NCI-H526 treated with DMSO at 0.1 percent for 48 hours (cell line): ENCODE measurements around the gene TMEM42.

Experiments used
- DNase-seq: peaks from one replicate; lab custom pipeline; 2025; lab: John Stamatoyannopoulos, UW

TMEM42 gene

DNA sequence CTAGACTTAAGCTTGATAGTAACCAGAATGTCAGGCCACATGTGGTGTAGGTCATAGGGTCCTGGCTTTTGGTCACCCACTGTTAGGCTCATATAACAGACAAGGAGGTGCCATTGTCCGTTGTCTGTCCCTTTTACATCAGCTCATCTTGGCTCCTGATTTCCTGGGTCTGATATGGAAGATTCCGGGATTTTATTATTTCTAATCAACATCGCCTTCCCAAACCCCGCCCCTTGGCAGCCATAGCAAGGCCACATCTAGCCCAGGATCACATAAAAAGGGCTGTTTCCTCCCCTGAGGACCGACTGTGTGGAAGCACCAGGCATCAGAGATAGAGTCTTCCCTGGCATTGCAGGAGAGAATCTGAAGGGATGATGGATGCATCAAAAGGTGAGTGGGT is 12.6 kb downstream of the TMEM42 start, which contains the start of gene TGM4:
Gene TGM4 (plus strand): TSS at position 301 of the 400 bp plus-strand sequence. CDS start 71 bp downstream, at position 372.
- DNase-seq, result no peak

DNA sequence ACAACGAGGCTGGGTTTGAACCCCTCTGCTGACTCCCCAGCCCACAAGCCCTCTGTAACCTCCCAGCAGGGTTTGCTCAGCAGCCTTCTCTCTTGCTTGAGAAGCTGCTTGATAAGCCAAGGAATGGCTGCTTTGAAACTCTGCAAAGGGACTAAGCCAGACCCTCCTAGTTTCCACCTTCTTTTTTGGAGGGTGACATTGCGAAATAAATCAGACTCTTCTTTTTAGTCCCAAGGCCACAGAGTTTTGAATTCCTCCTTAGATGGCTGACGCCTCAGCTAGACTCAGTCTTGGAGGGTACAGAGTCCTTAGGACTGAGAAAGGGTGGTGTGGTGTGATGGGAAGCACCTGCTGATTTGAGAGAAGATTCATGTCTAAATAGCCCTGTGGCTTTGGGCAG is 13.9 kb downstream of the TMEM42 start:
- no peak for DNase-seq

DNA sequence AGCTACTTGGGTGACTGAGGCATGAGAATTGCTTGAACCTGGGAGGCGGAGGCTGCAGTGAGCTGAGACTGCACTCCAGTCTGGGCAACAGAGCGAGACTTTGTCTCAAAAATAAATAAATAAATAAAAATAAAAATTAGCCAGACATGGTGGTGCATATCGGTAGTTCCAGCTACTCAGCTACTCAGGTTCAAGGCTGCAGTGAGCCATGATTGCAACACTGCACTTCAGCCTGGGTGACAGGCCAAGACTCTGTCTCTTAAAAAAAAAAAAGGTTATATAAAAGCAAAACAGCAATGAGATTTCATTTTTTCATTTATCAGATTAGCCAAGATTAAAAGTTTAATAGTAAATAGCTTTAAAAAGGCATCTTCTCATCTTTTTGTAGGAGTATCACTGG is 15.6 kb downstream of the TMEM42 start:
- DNase-seq, result no peak

DNA sequence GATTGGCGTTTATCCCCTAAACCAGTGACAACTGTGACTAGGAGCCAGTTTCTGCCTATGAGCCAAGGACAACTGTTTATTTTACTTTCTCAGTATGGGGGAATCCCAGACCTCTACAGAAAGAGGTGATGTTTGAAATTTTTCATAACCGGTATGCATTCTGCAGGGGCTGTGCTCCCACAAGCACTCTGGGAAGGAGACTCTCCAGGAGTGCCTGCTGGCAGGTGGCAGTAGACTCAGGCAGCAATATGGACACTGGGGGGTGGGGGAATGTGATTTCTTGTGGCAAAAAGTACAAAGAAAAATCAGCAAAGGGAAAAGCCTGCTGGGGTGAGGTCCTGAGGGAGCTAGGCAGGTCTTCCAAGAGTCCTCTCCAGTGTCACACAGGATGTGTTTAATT is 18.6 kb downstream of the TMEM42 start:
- no peak for DNase-seq

DNA sequence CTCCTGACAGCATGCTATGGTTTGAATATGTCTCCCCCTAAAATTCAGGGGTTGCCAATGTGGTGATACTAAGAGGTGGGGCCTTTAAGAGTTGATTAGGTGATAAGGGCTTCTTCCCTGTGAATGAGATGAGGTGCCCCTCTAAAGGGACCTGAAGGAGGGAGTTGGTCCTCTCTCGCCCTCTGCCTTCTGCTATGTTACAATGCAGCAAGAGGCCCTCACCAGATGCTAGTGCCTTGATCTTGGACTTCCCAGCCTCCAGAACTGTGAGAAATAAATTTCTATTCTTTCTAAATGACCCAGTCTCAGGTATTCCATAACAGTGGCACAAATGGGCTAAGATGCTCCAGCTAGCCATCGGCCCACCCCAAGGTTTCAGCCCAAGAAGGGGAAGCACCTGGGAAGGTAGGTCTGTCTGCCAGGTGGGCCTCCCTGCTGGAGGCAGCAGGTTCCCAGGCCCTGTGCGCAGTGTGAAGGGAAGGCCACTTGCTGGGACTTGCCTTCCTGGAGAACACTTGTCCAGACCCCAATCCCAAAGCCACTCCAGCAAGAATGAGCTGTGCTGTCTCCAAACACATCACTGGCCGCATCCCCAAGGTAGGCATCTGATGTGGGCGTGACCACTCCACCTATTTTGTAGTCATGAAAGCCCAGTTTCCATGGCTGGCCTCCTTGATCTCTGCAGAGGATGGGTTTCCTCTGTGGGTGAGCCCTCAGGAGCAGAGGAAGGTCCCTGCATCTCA is 21.7 kb downstream of the TMEM42 start:
- no peak for DNase-seq

DNA sequence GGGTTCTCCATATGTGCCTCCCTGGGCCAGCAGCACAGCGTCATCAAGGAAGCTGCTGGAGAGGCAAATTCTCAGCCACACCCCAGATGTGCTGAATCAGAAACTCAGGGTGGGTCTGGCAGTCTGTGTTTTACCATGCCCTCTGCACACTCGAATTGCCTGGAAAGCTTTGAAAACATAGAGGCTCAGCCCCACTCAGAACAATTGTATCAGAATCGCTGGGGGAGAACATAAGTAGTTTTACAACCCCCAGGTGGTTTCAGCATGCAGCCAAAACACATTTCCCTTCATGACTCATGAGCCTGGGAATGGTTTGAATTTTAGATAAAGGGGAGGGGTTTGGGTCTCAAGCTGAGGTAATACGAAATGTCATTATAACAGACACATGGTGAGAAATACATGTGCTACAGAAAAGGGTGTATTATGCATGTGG is 22.3 kb downstream of the TMEM42 start:
- no peak for DNase-seq

DNA sequence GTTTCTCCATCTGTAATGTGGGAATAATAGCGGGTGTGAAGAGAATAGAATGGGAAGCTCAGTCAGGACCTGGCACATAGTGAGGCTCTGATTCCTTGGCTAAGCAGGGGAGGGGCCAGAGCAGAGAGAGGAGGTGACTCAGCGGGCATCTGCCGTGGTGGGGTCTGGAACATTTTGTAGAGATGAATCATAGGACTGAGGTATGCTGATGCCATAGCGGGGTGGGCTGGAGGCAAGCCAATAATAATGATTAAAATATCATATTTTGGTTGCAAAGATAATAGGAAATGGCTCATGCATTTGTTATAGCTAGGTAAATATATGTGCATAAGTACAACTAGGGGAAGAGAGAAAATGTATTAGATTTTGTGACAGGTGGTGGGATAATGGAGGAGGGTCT is 23.9 kb downstream of the TMEM42 start:
- no peak for DNase-seq

DNA sequence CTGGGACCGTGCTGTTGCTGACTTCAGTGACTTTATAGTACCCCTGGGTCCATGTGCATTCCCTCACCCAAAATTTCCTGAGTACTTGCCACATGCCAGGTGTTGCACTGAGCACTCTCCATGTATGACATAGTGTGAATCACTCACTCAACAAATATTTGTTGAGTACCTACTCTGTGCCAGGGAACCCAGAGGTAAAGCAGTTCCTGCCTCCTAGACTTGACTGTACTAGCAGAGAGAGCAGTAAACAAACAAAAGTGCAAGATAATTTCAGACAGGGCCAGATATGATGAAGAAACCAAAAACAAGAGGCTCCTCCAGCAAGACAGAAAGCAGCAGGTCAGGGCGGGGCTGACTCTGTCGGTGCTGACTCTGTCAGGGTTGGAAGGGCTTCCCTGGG is 24.8 kb downstream of the TMEM42 start:
- DNase-seq, result no peak

DNA sequence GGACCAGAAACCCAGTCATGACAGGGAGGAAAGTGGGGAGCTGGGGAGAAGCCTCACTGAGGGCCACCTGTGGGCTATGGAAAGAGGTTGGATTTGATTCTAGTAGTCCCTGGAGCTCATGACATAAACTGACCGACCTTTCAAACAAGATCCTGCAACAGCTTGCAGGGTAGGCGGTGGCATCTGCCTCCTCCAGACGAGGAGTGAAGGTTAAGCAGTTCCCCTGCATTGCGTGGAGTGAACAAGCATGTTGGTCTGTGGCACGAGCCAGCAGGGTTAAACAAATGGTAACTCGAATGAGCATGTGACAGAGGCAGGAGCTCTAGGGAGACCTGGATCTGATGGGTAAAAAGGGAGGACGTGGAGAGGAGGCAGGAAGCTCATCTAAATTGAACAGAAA is 25.4 kb downstream of the TMEM42 start:
- DNase-seq, result no peak

DNA sequence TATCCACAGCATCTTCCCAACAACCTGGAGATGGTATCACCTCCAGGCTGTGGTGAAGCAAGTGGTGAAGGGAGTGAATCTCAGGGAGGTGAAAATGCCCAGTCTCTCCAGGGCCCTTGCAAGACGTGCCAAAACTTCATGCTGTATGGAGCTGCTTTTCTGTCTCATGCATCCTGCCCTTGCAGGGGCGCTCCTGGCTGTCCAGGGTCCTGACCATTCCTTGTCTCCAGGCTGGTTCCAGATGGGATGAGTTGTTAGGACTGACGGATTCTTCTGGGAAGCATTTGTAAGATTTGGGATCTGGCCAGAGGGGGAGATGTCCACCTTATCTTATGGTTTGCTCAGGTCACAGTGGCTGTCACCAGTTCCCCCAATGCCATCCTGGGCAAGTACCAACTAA is 28.5 kb downstream of the TMEM42 start:
- no peak for DNase-seq

DNA sequence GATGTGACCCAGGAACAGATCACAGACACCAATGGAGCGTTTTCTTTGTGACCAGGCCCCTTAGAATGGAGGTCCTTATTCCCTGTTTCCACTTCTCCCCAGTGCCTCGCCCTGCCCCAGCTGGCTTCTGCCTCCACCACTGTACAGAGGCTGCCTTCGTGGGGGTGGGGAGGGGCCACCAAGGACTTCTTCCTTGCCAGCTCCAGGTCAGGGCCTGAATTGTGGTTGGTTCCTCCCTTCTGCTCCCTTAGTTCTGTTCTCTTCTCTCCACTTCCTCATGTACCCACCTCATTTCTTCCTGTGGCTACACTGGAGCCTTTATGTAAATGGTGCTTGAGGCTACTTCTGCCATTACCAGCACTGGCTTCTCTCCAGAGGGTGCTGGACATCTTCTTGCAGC is 29.1 kb downstream of the TMEM42 start:
- DNase-seq, result no peak

DNA sequence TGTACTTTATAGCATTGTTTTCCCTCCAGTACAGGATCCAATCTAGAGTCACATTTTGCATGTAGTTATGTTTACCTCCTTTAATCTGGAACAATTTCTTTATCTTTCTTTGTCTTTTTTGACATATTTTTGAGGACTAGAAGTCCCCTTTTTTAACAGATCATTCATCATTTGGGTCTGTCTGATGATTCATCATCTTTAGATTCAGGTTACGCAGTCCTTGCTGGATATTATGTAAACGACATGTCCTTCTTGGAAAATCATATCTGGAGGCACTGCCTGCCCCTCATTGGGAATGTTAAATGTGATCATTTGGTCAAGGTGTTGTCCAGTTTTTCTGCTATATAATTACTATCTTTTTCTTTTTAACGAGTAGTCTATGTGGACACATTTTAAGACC is 31.0 kb downstream of the TMEM42 start:
- DNase-seq, result no peak

DNA sequence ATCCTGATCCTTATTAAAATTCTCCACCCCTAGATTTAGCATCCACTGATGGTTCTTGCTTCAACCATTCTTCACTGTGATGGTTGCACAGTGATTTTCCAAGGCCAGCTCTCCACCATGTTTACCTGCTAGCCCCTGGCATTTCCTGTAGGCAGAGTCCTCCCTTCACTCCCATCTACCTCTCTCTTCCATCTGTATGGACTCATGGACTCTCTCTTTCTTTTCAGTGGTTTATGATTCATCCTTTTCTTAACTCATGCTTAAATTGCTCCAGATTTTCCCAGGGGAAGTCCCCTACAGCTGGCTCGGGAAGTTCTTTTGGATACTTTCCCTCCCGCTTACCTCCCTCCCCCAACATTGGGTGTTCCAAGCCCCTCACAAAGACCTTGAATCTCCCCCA is 31.4 kb downstream of the TMEM42 start:
- DNase-seq, result no peak

DNA sequence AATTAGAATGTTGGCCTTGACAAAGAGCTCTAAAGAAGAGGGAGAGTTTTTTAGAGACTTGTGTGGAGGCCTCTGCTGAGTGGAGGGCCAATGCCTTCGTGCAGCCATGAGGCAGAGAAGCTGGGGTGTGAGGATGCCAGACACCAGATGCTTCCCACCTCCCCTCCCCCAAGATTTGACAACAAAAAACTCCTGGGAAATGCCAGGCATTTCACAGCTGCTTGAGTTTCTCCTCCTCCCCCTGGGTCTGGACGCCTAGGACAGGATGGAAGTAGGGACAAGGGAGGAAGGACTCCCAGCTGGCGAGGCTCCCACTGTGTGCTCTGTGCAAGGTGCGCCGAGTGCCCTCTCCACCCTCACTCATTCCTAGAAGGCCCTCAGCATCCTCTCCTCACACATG is 32.8 kb downstream of the TMEM42 start:
- no peak for DNase-seq

DNA sequence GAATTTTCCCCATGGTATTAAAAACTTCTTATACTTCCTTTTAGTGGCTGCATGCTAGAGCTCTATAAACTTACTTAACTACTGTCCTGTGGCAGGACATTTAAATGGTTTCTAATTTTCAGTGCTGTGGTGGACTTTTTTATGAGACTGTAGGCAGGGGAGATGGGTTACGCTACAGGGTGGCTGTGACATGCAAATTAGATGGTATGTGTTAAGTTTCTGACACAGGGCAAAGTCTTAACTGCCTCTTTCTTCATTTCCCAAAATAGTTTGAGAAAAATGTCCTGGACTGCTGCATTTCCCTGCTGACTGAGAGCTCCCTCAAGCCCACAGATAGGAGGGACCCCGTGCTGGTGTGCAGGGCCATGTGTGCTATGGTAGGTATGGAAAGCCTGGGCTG is 34.7 kb downstream of the TMEM42 start:
- no peak for DNase-seq

DNA sequence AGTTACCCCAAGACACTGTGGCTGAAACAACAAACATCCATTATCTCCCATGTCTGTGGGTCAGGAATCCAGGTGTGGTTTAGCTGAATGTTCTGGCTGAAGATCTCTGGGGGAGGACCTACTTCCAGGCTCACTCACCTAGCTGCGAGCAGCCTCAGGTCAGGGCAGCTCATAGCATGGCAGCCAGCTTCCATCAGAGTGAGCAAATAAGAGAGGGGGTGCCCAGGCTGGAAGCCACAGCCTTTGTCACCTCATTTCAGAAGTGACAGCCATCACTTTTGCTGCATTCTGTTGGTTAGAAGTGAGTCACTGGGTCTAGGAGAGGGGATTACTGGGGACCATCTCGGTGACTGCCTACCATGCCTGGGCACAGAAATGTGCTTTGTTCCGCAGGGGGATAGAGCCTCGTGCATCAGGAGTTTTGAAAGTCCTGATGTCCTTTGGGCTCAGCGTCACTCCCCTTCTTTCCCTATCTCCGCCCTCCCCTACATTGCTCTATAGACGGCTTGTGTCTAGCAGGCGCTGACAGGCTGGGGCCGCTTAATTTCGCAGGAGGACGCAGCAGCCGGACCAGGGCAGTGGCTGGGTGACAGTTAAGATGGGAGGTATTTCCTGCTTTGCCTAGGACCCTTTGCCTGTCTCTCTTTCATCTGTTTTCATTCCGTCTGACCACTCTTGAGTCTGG is 38.1 kb downstream of the TMEM42 start:
- DNase-seq, result no peak

DNA sequence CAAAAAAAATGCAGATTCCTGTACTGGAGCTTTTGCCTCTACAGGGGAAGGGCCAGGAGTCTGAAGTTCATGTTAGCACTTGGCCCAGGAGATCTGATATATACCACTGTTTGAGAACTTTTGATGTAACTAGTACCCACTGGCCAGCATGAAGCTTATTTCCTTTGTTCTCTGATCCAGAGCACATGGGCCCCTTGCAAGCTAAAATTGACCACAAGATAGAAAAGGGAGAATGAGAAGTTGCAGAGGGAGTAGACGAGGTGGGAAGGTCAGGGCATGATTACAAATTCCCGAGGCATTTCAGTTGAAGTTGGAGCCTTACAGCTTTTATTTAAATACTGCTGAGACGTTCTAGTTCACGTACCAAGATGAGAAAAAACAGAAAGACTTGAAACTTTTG is 40.9 kb downstream of the TMEM42 start:
- no peak for DNase-seq

DNA sequence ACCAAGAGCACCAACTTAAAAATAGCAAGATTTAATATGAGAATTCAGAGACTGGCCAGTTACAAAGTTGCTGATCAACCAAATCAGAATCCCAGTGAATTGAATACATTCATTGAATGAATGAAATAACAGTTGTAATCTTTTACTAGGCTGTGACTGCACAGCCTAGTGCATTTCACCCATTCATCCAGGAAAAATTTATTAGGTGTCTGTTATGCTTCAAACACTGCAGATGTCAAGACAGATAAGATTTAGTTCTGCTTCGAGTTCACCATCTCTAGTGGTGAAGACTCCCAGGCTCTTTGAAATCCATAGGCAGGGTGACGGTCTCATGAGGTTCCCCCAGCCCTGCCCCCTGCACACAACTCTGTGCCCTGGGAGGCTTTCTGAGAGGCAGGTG is 41.6 kb downstream of the TMEM42 start:
- no peak for DNase-seq

DNA sequence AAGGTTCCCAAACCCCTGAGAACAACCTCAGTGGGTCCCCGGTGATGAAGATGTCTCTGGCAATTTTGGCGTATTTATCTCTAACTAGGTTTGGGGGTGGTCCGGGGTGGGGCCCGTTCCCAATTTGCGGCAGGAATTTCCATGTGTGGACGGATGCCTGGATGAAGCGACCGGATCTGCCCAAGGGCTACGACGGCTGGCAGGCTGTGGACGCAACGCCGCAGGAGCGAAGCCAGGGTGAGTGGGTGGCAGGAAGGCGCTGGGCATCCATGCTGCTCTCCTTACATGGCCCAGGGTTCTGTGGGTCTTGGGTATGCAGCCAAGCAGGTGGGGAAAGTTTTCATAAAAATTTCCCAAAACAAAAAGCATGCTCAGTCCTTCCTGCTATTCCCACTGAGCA is 42.0 kb downstream of the TMEM42 start:
- DNase-seq, result no peak

DNA sequence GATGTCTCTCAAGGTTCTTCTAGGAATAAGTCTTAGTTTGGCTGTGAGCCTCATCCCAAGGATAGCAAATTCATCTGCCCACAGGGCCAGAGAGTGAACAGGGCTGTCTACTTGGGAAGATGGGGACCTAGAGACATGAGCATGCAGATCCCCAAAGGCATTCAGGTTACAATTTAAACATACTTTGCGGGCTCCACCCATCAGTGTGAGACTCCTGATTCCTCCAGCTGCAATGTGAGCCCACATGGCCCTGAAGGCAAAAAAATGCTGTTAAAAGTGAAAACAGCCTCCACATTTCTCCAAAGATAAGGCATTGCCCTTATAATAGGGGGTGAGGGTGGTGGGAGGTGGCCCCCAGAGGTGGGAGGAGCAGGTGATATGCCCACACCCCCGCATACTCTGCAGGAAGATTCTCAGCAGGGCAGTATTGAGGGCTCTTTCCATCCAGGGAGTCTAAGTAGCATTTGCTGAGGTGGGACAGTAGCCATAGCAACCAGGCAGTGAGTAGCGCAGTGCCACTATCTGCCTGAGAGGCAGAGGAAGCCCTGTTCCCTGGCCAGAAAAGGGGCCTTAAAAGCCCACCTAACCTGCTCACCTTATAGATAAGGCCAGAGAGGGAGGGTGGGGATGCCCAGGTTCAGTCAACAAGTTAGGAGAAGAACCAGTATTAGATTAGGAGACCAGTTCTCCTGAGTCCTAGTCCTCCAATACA is 43.9 kb downstream of the TMEM42 start:
- no peak for DNase-seq

DNA sequence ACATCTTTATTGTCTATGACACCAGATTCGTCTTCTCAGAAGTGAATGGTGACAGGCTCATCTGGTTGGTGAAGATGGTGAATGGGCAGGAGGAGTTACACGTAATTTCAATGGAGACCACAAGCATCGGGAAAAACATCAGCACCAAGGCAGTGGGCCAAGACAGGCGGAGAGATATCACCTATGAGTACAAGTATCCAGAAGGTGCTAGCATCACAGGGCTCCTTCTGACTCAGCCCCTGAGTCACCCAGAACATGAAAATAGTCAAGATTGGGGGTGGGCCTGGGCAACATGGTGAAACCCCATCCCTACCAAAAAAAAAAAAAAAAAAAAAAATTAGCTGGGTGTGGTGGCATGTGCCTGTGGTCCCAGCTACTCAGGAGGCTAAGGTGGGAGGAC is 45.3 kb downstream of the TMEM42 start:
- DNase-seq, result no peak

DNA sequence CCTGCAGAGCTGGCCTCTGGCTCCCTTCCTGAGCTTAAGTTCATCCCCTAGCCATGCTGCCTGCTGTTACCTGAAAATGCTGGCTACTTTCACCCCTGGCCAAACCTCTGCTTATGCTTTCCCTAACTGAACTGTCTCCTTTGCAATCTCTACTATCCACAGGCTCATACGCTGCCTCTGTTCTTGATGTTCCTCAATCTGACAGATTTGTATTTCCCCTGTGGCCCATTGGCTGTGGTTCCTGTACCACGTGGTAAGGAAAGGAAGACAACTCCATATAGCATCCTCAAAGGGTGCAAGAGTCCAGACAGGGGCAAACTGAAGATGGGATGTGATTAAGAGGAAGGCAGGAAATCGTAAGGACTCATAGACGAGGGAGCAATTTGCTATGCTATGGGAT is 45.9 kb downstream of the TMEM42 start:
- DNase-seq, result no peak

DNA sequence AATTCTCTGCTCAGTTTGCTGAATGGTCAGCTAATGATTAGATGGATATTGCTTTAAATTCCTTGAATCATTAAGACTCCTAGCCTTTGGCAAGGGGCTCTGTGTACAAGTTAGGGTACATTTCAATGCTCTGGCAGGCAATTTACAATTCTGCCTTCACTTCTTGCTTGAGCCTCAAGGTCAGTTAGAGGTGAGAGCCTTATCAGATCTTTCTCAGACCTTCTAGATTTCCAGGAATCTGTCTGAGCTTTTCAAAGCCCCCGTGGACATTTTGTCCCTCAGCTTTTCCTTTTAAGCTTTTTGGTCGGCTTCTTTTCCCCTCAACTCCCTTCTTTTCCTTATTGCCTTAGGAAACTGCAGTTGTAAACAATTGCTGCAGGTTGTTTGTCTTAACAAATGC is 47.4 kb downstream of the TMEM42 start:
- DNase-seq, result no peak
